Gastroesophageal sphincter (tissue), 3 donors: ENCODE measurements around the gene SLC6A12.

ENCODE experiments used
- EP300 ChIP-seq: sonication (generic); formaldehyde crosslinking; IDR thresholded peaks from one replicate; pipeline ENCODE4 v1.6.1; 2017; ENCODE audit warnings: antibody characterized with exemption, mild to moderate bottlenecking
- POLR2A ChIP-seq, 2 donors: fragments of 450-650 bp; IDR thresholded peaks; one replicate each; pipeline ENCODE4 v1.6.1; 2017; ENCODE audit warnings: antibody characterized with exemption in 2 of 2, mild to moderate bottlenecking in 2 of 2, moderate library complexity in 1 of 2
- POLR2AphosphoS5 ChIP-seq: sonication (generic); formaldehyde crosslinking; IDR thresholded peaks from one replicate; pipeline ENCODE4 v1.6.1; 2017; ENCODE audit warnings: antibody characterized with exemption
- TF ChIP-seq, protein P1 (sequence below), 4 experiments: fragments of 200-600 bp in 2 of 4; fragments of 450-650 bp in 2 of 4; sonication (generic) in 1 of 4; IDR thresholded peaks; one replicate each; pipeline ENCODE4 v1.5.1; 2017 to 2019; ENCODE audit warnings: antibody characterized with exemption in 4 of 4, mild to moderate bottlenecking in 2 of 4, moderate library complexity in 2 of 4

DNA sequence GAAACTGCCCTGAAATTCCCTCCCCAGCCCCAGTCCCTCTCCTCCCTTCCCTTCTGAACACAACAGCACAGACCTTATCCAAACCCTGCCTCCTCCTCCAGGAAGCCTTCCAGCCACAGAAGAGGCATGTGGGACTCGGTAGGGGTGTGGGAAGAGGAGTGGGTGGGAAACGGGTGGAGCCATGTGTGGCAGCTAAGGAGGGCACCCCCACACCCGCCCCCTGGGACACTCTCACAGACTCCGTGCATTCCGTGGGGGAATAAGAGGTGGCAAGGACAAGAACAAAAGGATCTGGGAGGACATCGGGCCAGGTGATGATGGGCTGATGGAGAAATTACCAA is 24.4 kb downstream of the SLC6A12 start:
- TF ChIP-seq, protein P1, sequence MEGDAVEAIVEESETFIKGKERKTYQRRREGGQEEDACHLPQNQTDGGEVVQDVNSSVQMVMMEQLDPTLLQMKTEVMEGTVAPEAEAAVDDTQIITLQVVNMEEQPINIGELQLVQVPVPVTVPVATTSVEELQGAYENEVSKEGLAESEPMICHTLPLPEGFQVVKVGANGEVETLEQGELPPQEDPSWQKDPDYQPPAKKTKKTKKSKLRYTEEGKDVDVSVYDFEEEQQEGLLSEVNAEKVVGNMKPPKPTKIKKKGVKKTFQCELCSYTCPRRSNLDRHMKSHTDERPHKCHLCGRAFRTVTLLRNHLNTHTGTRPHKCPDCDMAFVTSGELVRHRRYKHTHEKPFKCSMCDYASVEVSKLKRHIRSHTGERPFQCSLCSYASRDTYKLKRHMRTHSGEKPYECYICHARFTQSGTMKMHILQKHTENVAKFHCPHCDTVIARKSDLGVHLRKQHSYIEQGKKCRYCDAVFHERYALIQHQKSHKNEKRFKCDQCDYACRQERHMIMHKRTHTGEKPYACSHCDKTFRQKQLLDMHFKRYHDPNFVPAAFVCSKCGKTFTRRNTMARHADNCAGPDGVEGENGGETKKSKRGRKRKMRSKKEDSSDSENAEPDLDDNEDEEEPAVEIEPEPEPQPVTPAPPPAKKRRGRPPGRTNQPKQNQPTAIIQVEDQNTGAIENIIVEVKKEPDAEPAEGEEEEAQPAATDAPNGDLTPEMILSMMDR (IDR thresholded peaks at IDR 0.05): no peak
- TF ChIP-seq POLR2A (IDR thresholded peaks at IDR 0.05) (no peak), POLR2AphosphoS5 (no peak), EP300 (no peak)
